GM18499 (cell line): Measurements from ENCODE around the gene STAC2.

Source experiments
- ATAC-seq: cut with Tn5 transposase; IDR thresholded peaks from one replicate; pipeline ENCODE4 v1.9.1; 2021; ENCODE audit warnings: moderate number of reproducible peaks; ENCODE audit not compliant: insufficient read depth, unreplicated experiment

The STAC2 gene

DNA sequence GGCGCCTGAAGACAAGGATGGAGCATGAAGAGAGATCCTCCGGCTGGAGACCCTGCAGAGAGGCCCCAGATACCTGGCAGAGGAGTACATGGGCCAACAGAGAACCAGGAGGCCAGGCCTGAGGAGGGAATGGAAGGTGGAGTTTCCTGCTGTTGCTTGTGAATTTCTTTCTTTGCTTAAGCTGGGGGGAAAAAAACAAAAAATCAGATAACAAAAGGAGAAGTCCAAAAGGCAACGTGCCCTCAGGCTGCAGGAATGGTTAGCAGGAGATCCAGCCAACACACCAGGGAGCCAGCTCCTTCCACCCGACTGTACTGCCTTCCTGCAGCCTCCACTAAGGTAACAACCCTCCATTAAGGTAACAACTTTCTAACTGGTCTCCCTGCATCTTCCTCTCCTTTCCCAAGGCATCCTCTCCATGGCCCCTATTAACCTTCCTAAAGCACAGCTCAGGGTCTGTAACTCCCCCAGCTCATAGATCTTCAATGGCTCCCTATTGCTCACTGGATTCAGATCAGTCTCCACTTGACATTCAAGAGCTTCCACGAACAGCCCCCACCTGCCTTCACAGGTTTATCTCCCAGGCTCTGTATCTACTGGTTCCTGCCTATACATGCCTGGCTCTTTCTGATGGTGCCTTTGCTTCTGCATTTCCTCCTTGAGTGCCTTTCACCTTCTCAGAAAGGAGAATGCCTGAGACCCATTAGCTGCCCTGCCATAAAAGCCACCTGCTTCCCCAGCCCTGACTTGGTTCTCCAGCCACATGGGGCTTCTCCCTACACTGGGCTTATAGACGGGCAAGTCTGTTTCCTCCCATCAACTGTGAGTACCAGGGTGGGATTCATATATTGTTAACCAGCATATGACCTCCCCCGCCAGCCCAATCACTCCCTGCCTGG lies 59.1 kb downstream of the STAC2 start:
- ATAC-seq = no peak

DNA sequence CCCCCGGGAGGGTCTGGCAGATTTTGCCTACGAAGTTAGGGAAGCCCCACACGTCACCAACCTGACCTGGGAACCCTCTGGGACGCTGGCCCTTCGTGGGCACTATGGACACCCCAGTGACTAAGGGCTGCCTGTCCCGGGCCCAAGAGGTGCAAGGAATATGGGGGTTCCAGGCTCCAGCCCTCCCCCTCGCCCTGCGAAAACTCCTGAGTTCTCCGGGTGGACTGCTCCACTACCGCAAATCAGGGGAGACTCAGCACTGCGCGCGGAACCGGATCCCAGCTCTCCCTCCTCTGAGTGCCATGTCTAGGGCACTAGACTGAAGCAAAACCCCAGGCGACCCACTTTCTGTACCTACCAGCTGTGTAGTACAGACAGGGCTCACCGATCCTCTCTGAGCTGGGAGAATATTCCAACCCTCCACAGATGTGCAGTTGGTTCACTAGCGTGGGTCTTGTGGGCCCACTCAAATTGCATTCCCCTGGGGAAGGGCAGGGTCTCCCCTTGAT lies 59.9 kb downstream of the STAC2 start, which contains the start of gene ARL5C:
Gene ARL5C, minus strand, starts transcription at position 321 of the 509 bp plus-strand sequence. CDS start 401 bp downstream, outside the sequence.
- no peak for ATAC-seq

GRCh38 chr17:39165178-39165840 lies 60.4 kb downstream of the STAC2 start:
- ATAC-seq = no peak

DNA sequence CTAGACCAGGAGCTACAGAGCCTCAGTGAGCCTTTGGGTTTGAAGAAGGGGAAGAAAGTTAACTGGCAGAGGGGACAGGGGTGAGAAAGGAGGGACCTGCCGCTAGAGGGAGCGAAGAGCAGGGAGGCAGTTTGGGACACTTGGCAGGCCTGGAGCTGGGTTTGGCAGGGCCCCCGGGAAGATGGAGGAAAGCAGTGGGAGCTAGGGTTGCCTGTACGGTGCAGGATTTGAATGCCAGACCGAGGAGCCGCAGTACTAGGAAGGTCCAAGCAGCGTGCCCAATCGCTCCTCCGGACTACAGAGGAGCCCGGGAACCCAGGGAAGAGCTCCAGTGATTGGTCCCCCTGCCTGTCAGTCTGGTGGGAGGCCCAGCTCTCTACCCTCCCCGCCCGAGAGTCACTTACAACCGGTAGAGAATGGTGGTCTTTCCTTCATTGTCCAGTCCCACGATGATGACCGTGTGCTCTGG lies 61.0 kb downstream of the STAC2 start:
- ATAC-seq = no peak

DNA sequence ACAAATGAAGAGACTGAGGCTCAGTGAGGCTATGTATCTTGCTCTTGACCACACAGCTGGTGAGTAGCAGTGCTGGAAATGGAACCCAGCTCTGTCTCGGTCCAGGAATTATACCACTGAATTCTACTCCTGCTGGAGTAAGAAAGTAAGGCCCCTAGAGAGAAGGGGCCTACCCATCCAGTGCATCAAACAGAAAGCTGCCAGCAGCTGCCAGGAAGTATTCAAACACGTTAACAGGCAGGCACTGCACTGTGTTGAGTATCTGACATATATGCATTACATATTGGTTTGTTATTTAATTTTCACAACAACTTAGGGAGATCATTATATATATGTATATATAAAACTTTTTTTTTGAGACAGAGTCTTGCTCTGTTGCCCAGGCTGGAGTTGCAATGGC lies 63.8 kb downstream of the STAC2 start:
- ATAC-seq = no peak
